HEK293T (cell line): ENCODE data around the gene NAA20.

Source experiments
- CTCF ChIA-PET: fragments of 350-600 bp; formaldehyde crosslinking; extraction: SDS; loops from one replicate; lab custom pipeline; 2021; ENCODE audit warnings: antibody characterized with exemption, inconsistent platforms; lab: Yijun Ruan, JAX
- POLR2A ChIA-PET: fragments of 350-600 bp; formaldehyde crosslinking; extraction: SDS; loops from one replicate; lab custom pipeline; 2020; ENCODE audit warnings: antibody characterized with exemption, inconsistent platforms; lab: Yijun Ruan, JAX
- DNase-seq: peaks from one replicate; pipeline ENCODE4 v3.0.0; 2012; ENCODE audit warnings: mixed read lengths; ENCODE audit errors: extremely low spot score
- ARNT ChIP-seq: fragments of 450-650 bp; IDR thresholded peaks from 2 replicates; pipeline ENCODE4 v1.6.1; 2017; ENCODE audit warnings: mild to moderate bottlenecking
- BHLHE40 ChIP-seq: fragments of 450-650 bp; IDR thresholded peaks from 2 replicates; pipeline ENCODE4 v1.6.1; 2016; ENCODE audit warnings: mild to moderate bottlenecking, moderate library complexity, borderline replicate concordance
- CTBP1 ChIP-seq: fragments of 450-650 bp; IDR thresholded peaks from 2 replicates; pipeline ENCODE4 v1.6.1; 2016; ENCODE audit warnings: borderline replicate concordance
- ELF4 ChIP-seq: fragments of 450-650 bp; IDR thresholded peaks from 2 replicates; pipeline ENCODE4 v1.6.1; 2017; ENCODE audit warnings: antibody characterized with exemption
- FOXA1 ChIP-seq: fragments of 450-650 bp; IDR thresholded peaks from 2 replicates; pipeline ENCODE4 v1.6.1; 2016; ENCODE audit warnings: mild to moderate bottlenecking
- FOXK2 ChIP-seq: fragments of 450-650 bp; IDR thresholded peaks from 2 replicates; pipeline ENCODE4 v1.6.1; 2016; ENCODE audit warnings: mild to moderate bottlenecking
- FOXM1 ChIP-seq: fragments of 450-650 bp; IDR thresholded peaks from 2 replicates; pipeline ENCODE4 v1.6.1; 2017; ENCODE audit warnings: mild to moderate bottlenecking, borderline replicate concordance
- HDGF ChIP-seq: fragments of 450-650 bp; IDR thresholded peaks from 2 replicates; pipeline ENCODE4 v1.6.1; 2017; ENCODE audit warnings: antibody characterized with exemption, borderline replicate concordance
- L3MBTL2 ChIP-seq: fragments of 450-650 bp; conservative IDR thresholded peaks from 2 replicates; pipeline ENCODE4 v1.6.1; 2016; ENCODE audit warnings: mild to moderate bottlenecking
- LEF1 ChIP-seq: fragments of 450-650 bp; IDR thresholded peaks from 2 replicates; pipeline ENCODE4 v1.6.1; 2017; ENCODE audit warnings: mild to moderate bottlenecking, borderline replicate concordance
- NFRKB ChIP-seq: fragments of 450-650 bp; IDR thresholded peaks from 2 replicates; pipeline ENCODE4 v1.6.1; 2016; ENCODE audit warnings: mild to moderate bottlenecking, moderate library complexity
- SP1 ChIP-seq: fragments of 450-650 bp; IDR thresholded peaks from 2 replicates; pipeline ENCODE4 v1.6.1; 2017
- SUZ12 ChIP-seq: fragments of 450-650 bp; IDR thresholded peaks from 2 replicates; pipeline ENCODE4 v1.6.1; 2016; ENCODE audit warnings: mild to moderate bottlenecking
- TARDBP ChIP-seq: fragments of 450-650 bp; IDR thresholded peaks from 2 replicates; pipeline ENCODE4 v1.6.1; 2016
- ZNF384 ChIP-seq: fragments of 450-650 bp; IDR thresholded peaks from 2 replicates; pipeline ENCODE4 v1.6.1; 2016
- TF ChIP-seq, protein P1 (sequence below): fragments of 450-650 bp; IDR thresholded peaks from 2 replicates; pipeline ENCODE4 v1.6.1; 2016

The NAA20 gene, protein sequence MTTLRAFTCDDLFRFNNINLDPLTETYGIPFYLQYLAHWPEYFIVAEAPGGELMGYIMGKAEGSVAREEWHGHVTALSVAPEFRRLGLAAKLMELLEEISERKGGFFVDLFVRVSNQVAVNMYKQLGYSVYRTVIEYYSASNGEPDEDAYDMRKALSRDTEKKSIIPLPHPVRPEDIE

DNA sequence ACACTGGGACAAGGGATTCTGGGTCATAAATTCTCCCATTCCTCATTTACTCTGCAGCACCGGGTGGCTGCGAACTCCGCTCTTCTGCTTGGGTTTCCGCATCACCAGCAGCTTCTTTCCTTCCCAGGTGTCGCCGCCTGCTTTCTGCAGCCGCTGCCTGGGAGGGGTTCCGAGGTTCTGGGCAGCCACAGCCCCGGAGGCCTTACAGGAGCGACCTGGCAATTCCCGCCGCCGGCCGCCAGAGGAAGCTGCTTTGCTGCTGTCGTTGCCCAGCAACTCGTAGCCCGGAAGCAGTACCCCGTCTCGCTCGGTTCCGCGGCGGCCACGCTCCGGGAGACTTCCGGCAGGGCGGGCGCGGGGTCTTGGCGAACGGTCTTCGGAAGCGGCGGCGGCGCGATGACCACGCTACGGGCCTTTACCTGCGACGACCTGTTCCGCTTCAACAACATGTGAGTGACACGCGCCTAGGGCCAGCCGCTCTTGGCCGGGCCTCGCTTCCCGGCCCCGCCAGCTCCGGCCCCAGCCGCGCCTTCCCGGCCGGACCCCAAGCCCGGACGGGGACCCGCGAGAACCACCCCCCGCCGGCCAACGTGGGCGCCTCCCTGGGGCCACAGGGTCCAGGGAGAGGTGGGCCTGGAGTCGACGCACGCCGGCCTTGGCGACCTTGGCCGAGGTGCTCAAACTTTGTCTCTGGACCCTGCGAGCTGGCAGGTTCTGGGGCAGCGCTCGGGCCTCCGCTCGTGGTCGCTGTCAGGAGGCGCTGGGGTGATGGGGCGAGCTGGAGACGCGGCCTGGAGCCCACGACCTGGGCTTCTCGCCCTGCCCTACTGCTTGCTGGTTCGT lies at the start of gene NAA20:
TSS of gene NAA20 (plus strand) at position 362 of the 843 bp plus-strand sequence. CDS start at position 397, 35 bp downstream.
- TF ChIP-seq ELF4 (0 out of 2 replicates have a peak, but pooled peaks have one; percentile 13), HDGF (no peak), LEF1 (no peak), ARNT (no peak), SUZ12 (no peak), TARDBP (no peak), SP1 (no peak), L3MBTL2 (peak; percentile 65), FOXK2 (no peak), NFRKB (no peak), ZNF384 (no peak), CTBP1 (peak; percentile 23; the same call in 1 of the 2 replicates), FOXM1 (no peak), FOXA1 (no peak), BHLHE40 (no peak)
- TF ChIP-seq, protein P1, sequence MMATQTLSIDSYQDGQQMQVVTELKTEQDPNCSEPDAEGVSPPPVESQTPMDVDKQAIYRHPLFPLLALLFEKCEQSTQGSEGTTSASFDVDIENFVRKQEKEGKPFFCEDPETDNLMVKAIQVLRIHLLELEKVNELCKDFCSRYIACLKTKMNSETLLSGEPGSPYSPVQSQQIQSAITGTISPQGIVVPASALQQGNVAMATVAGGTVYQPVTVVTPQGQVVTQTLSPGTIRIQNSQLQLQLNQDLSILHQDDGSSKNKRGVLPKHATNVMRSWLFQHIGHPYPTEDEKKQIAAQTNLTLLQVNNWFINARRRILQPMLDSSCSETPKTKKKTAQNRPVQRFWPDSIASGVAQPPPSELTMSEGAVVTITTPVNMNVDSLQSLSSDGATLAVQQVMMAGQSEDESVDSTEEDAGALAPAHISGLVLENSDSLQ: peak; percentile 39; the same call in 1 of the 2 replicates
- CTCF ChIA-PET: interaction anchor here (1.1 to 1.3 kb wide), 2 partner anchors 10 to 16 kb away, joined by 3 to 5 read pairs; no protein-coding TSS in a partner anchor
- POLR2A ChIA-PET: interaction anchor here (0.6 to 2.5 kb wide), 6 partner anchors 10 to 259 kb away, joined by 3 to 9 read pairs (median 4); partner anchors contain the start of genes CFAP61, CRNKL1 and RIN2

DNA sequence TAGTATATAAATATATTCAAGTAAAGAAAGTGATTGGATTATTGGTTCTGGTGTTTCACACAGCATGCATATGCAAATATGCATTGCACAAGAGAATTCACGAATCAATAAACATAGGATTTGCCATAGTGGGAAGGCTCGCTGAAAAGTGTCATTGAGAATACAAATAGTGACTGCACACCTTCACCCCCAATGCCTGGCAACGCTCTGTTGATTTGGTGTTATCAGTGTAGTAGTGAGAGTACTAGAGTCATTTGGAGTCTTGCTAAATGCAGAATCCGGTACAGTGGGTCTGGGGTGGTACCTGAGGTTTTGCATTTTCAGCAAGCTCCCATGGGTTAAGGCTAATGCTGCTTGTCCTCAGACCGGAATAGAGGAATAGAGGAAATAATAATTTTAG lies 49.7 kb upstream of the NAA20 start:
- no peak for DNase-seq
- ChIA-PET CTCF (no interaction called here), POLR2A (no interaction called here)
- TF ChIP-seq CTBP1 (no peak), NFRKB (no peak), BHLHE40 (no peak), SUZ12 (no peak), FOXM1 (no peak), ARNT (no peak), HDGF (no peak), FOXA1 (no peak), FOXK2 (no peak), ZNF384 (no peak), TARDBP (no peak), L3MBTL2 (no peak), ELF4 (no peak)
- TF ChIP-seq, protein P1: no peak

More for the DNA sequence above, at the start of gene NAA20:
- peak; percentile 94 for DNase-seq

DNA sequence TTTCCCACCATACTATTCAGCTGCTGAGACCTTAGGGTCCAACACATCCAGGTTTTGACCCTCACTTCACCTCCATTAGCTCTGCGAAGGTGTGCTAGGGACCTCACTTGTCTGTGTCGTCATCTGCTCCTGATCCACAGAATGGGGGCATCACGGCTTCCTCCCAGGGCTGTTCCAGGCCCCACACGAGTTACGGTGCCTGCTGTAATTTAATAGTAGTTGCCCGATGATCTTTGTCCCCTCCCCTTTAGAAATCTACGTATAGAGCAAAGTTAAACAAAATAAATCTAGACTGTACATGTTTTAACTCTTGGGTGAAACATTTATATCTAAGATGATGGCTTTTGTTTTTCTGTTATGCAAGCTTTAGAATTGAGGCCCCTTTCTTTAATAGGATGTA lies 49.1 kb upstream of the NAA20 start:
- TF ChIP-seq ARNT (no peak), NFRKB (no peak), L3MBTL2 (no peak), SP1 (no peak), FOXA1 (no peak), BHLHE40 (no peak), FOXK2 (no peak), SUZ12 (no peak), FOXM1 (no peak), TARDBP (no peak), CTBP1 (no peak), ELF4 (no peak), LEF1 (no peak), ZNF384 (no peak)
- TF ChIP-seq, protein P1: no peak
- CTCF ChIA-PET: no interaction called here
- DNase-seq: no peak
- POLR2A ChIA-PET: no interaction called here

DNA sequence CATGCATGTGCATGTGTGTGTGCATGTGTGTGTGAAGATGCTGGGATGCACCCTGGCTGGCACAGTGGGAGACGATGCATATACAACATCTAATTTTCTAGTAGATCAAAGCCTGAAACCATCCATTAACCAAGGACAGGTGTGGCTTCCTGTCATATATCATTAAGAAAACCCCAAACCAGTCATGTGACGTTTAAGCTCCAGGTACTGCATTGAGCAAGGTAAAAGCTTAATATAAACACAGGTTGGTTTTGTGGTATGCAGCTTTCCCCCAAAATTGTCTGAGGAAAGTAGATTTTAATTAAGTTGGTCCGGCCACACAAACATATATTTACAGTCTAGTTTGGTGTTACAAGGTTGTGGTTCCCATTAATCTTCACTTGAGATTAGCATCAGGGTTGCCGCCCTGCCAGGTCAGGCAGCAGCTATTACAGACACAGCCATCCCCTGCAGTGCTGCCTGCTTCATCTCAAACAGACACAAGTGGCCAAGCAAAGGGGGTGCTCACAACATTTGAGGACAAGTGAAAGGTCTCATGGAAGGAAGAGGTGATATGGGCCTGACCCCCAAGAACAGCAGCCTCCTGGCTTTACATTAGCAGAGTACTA lies 48.6 kb upstream of the NAA20 start:
- ChIA-PET CTCF (no interaction called here), POLR2A (no interaction called here)
- TF ChIP-seq NFRKB: no peak
- no peak for TF ChIP-seq CTBP1
- DNase-seq: no peak

DNA sequence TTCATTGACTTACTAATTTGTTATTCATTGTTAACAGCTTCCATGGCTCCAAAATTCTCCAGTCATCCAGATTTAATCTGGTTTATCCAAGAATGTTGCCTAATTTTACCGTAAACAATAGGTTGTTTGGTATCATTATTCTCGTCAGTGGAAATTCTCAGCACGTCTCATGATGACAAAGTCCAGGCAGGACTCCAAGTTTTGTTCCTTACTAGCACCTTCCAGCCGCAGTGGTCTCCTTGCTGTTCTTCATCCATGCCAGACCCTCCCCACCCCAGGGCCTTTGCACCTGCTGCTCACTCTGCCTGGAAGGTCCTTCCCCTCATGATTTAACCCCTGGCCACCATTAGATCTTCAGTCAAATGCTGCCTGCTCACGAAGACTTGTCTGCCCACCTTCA lies 48.1 kb upstream of the NAA20 start:
- ChIA-PET POLR2A (no interaction called here), CTCF (no interaction called here)
- no peak for DNase-seq
- TF ChIP-seq CTBP1 (no peak), FOXK2 (no peak), FOXA1 (no peak), NFRKB (no peak), SUZ12 (no peak), BHLHE40 (no peak), ZNF384 (no peak), ELF4 (no peak), L3MBTL2 (no peak), TARDBP (no peak), SP1 (no peak), FOXM1 (no peak), LEF1 (no peak), ARNT (no peak), HDGF (no peak)
- TF ChIP-seq, protein P1: no peak
